HPDE6-E6E7 (cell line): ENCODE measurements around the gene DHX32.

Source experiments
- DNase-seq: peaks from one replicate; pipeline ENCODE4 v3.0.0; 2011; ENCODE audit warnings: missing footprints; ENCODE audit errors: extremely low spot score

The DHX32 gene

GRCh38 chr10:125802739-125803138 is 78.4 kb downstream of the DHX32 start:
- no peak for DNase-seq

- DNase-seq: no peak
Measured at GRCh38 chr10:125802131-125802530, 79.0 kb downstream of the DHX32 start.

- no peak for DNase-seq
Measured at GRCh38 chr10:125801574-125801973, 79.5 kb downstream of the DHX32 start.

GRCh38 chr10:125799451-125800182 is 81.5 kb downstream of the DHX32 start:
- no peak for DNase-seq

- no peak for DNase-seq
Measured at GRCh38 chr10:125797994-125798662, 83.0 kb downstream of the DHX32 start.

- no peak for DNase-seq
Measured at GRCh38 chr10:125797424-125797823, 83.7 kb downstream of the DHX32 start.

- DNase-seq: no peak
Measured at GRCh38 chr10:125795637-125796190, 85.4 kb downstream of the DHX32 start.

- no peak for DNase-seq
Measured at GRCh38 chr10:125795128-125795527, 86.0 kb downstream of the DHX32 start.

GRCh38 chr10:125792342-125793300 is 88.5 kb downstream of the DHX32 start:
- no peak for DNase-seq

- DNase-seq: no peak
Measured at GRCh38 chr10:125788156-125789034, 92.7 kb downstream of the DHX32 start.
